ENCODE measurements around the gene FOXS1.

DNA sequence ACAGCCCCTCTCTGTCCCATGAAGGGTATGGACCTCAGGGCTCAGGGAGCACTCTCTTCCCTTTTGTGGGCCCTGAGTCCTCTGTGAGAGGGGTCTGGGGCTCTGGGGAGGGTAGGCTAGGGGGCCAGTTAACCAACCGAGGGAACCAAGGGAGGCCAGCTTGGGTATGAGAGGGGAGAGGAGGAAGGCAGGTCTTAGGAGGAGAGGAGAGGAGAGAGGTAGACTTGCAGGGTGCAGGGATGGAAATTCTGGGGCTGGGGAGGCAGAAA is 24.2 kb upstream of the FOXS1 start:
- TF ChIP-seq, protein P1, sequence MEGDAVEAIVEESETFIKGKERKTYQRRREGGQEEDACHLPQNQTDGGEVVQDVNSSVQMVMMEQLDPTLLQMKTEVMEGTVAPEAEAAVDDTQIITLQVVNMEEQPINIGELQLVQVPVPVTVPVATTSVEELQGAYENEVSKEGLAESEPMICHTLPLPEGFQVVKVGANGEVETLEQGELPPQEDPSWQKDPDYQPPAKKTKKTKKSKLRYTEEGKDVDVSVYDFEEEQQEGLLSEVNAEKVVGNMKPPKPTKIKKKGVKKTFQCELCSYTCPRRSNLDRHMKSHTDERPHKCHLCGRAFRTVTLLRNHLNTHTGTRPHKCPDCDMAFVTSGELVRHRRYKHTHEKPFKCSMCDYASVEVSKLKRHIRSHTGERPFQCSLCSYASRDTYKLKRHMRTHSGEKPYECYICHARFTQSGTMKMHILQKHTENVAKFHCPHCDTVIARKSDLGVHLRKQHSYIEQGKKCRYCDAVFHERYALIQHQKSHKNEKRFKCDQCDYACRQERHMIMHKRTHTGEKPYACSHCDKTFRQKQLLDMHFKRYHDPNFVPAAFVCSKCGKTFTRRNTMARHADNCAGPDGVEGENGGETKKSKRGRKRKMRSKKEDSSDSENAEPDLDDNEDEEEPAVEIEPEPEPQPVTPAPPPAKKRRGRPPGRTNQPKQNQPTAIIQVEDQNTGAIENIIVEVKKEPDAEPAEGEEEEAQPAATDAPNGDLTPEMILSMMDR (IDR thresholded peaks at IDR 0.05) = no peak
- TF ChIP-seq TAF1 (IDR thresholded peaks at IDR 0.05; ENCODE audit: borderline replicate concordance, low read depth, low read length) (no peak), USF1 (IDR thresholded peaks at IDR 0.05; ENCODE audit: borderline replicate concordance, low read depth) (no peak), MAX (IDR thresholded peaks at IDR 0.05; ENCODE audit: low read depth) (no peak), RXRA (IDR thresholded peaks at IDR 0.05; ENCODE audit: borderline replicate concordance, low read depth) (no peak), RCOR1 (IDR thresholded peaks at IDR 0.05; ENCODE audit: low read length) (no peak), SMC3 (IDR thresholded peaks at IDR 0.05; ENCODE audit: low read depth, low read length) (no peak), NFIC (IDR thresholded peaks at IDR 0.05; ENCODE audit: borderline replicate concordance) (no peak), RFX5 (IDR thresholded peaks at IDR 0.05; ENCODE audit: low read length) (no peak), REST (IDR thresholded peaks at IDR 0.05; ENCODE audit: low read depth, low read length) (no peak), POLR2AphosphoS5 (IDR thresholded peaks at IDR 0.05; ENCODE audit: low read depth, low read length) (no peak), EZH2phosphoT487 (IDR thresholded peaks at IDR 0.05; ENCODE audit: borderline replicate concordance, low read depth) (no peak), TCF12 (IDR thresholded peaks at IDR 0.05) (no peak), MEF2A (IDR thresholded peaks at IDR 0.05; ENCODE audit: borderline replicate concordance, low read depth) (no peak)
